ENCODE data around the gene SAMD4A.

SAMD4A gene

DNA sequence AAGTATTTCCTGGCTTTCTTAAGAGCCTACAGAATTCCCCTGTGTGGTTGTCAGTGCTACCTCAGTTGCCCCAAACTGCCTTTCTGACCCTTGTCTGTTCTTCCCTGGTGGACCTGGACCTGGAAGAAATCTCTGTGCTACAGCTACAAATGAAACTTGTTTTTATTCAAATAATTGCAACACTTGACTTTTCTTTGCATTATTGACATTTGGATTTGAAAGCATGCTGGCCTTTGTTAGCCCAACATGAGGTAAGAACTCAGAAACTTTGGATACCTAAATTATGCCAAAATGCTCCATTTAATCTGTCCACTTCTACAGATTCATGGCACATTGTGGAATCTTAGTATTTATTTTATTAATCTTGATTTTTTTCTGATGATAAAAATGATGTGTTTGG is 142.9 kb downstream of the SAMD4A start:
- TF ChIP-seq, protein P1, sequence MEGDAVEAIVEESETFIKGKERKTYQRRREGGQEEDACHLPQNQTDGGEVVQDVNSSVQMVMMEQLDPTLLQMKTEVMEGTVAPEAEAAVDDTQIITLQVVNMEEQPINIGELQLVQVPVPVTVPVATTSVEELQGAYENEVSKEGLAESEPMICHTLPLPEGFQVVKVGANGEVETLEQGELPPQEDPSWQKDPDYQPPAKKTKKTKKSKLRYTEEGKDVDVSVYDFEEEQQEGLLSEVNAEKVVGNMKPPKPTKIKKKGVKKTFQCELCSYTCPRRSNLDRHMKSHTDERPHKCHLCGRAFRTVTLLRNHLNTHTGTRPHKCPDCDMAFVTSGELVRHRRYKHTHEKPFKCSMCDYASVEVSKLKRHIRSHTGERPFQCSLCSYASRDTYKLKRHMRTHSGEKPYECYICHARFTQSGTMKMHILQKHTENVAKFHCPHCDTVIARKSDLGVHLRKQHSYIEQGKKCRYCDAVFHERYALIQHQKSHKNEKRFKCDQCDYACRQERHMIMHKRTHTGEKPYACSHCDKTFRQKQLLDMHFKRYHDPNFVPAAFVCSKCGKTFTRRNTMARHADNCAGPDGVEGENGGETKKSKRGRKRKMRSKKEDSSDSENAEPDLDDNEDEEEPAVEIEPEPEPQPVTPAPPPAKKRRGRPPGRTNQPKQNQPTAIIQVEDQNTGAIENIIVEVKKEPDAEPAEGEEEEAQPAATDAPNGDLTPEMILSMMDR (IDR thresholded peaks at IDR 0.05; ENCODE audit: extremely low read depth, insufficient read depth, missing control alignments) = no peak
- in situ Hi-C loops (cut with MboI; ENCODE audit: low pct_unique_long_range_greater_than_20kb, low sequenced_read_pairs, unreplicated experiment) = no loop called here
- DNase-seq (ENCODE audit: low spot score) = no peak

DNA sequence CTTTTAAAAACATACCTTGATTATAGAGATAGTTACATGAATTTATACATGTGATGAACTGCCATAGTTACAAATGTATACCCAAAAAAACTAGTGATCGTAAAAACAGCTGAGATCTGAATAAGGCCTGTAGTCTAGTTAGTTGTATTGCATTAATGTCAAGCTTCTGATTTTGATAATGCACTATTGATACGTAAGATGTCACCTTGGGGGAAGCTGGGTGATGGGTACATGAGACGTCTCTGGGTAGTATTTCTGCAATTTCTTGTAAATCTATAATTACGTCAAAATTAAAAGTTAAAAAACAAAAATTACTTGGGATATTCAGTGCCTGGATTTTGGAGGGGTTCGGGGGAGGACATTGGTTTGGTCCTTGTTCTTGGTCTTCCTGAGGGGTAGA is 144.4 kb downstream of the SAMD4A start:
- in situ Hi-C loops (cut with MboI; ENCODE audit: low pct_unique_long_range_greater_than_20kb, low sequenced_read_pairs, unreplicated experiment) = no loop called here
- TF ChIP-seq, protein P1 (IDR thresholded peaks at IDR 0.05; ENCODE audit: extremely low read depth, insufficient read depth, missing control alignments) = no peak
- no peak for DNase-seq (ENCODE audit: low spot score)

DNA sequence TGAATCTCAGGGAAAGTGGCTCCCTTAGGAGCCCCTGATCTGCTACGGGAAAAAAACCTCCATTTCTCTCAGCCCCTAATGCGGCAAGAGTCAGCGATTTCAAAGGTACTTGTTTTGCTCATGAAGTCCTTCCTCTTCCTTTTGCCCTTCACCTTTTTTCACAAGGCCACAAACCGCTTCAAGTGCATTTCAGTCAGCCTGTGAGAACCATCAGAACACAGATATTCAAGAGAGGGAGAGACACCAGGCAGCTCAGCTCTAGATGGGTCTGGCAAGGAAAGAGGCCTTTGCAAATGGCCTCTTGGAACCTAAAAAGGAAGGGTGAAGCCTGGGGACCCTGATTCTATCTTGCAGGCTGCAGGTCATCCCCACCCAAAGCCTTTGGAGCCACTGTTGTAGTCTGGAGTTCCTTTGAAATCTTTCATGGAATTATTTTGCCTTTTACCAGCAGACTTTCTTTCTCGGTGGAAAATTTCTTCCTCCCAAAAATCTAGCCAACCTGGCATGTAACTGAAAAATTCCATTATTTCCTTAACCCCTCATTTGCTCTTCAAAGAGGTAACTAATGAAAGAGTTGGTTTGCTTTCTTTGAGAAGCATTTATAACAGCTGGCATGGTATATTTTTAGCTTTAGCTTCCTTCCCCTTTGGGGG is 145.0 kb downstream of the SAMD4A start:
- DNase-seq (ENCODE audit: low spot score) = no peak
- TF ChIP-seq, protein P1 (IDR thresholded peaks at IDR 0.05; ENCODE audit: extremely low read depth, insufficient read depth, missing control alignments) = no peak
- in situ Hi-C loops (cut with MboI; ENCODE audit: low pct_unique_long_range_greater_than_20kb, low sequenced_read_pairs, unreplicated experiment) = no loop called here

DNA sequence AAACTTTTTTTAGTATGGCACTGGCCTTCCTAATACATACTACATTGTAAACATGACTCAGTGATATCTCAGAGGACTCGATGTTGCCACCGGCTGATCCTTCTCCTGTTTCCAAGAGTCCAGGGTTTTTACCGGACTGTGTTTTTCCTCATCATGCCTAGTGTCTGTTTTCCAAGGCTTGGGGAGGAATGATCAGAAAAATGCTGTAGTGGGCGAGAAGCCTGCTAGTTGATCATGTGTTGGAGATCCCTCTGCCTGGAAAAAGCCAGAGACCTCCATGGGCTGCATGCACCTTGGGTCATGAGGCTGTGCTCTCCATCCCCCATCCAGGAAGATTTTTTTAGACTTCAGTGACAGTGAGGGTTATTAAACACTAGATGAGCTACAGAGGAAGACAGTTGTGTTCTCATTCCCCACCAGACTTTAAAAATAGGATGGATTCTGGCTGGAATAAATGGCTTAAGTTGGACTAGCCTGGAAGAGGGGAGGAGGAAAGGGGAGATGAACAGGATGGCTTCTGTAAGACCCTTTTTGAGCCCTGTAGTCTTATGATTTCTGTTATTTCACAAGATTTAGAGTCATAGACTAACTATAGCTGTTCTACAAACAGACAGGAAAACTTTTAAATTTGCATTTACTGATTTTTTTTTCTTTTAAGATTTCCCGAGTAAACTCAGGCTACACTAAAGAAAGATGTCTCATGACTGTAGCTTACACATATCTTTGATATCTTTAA is 145.7 kb downstream of the SAMD4A start:
- DNase-seq (ENCODE audit: low spot score) = no peak
- TF ChIP-seq, protein P1 (IDR thresholded peaks at IDR 0.05; ENCODE audit: extremely low read depth, insufficient read depth, missing control alignments) = no peak

DNA sequence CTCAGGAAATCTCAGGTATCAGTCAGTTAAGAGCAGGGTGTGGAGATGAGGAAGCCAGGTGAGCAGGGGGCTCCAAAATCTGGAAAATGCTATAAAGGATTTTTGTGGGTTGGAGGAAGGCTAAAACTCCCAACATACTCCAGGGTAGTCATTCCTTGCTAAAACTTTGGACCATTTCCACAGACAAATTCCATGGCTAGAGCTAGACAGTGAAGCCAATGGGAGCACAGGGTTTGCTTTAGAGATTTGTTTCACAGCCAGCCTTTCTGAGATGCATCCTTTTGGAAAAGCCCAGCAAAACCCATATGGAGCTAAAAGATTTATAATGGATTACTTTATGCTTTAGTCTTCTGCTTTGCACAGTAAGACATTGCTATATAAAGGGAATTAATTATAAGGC is 146.5 kb downstream of the SAMD4A start:
- in situ Hi-C loops (cut with MboI; ENCODE audit: low pct_unique_long_range_greater_than_20kb, low sequenced_read_pairs, unreplicated experiment) = no loop called here
- TF ChIP-seq, protein P1 (IDR thresholded peaks at IDR 0.05; ENCODE audit: extremely low read depth, insufficient read depth, missing control alignments) = no peak
- no peak for DNase-seq (ENCODE audit: low spot score)

More for the DNA sequence above, 145.7 kb downstream of the SAMD4A start:
- in situ Hi-C loops (cut with MboI; ENCODE audit: low pct_unique_long_range_greater_than_20kb, low sequenced_read_pairs, unreplicated experiment) = no loop called here

DNA sequence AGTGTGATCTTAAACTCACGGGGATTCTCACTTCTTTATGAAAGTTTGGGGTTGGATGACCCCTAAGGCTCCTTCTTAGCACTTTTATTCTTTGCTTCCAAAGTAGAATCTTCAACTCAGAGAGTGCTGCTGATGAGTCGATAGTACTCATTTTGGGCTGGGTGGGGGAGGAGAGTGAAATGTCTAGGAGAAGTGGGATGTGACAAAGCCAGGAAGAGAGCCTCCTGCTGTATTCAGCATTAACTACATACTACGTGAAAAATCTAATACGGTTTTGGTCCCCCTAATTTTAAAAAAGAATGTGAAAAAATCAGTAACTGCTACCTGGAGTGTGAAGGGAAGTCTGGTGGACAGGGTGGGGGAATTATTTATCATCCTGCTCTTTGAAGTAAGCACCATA is 148.3 kb downstream of the SAMD4A start:
- DNase-seq (ENCODE audit: low spot score) = no peak
- TF ChIP-seq, protein P1 (IDR thresholded peaks at IDR 0.05; ENCODE audit: extremely low read depth, insufficient read depth, missing control alignments) = no peak
- in situ Hi-C loops (cut with MboI; ENCODE audit: low pct_unique_long_range_greater_than_20kb, low sequenced_read_pairs, unreplicated experiment) = no loop called here
